ENCODE measurements around the gene NEMP2. TPM values are rescaled to one million over a fixed set of nuclear protein-coding genes. Genes with fewer than 3 reads are reported as not detected.

Gene NEMP2
- total RNA-seq, 1 donor from 2014 or later: 9.8 TPM

DNA sequence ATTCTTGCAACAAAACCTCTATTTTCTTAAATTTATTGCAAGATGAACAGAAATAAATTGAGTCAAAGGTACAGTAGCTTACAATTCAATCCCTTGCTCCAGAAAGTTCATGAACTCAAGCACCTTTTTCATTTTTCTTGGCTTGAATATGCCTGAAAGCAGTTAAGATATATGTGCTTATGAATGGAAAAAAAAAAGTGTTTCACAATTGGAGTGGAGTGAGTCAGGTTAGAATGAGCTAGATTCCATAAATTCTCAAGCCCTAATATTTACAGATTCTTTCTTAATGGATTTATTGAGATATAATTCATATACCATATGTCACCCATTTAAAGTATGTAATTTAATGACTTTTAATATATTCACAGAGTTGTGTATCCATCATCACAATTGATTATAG, 39.6 kb upstream of the NEMP2 start:
- H3K9me3 Mint-ChIP-seq: no peaks in the 10 kb centered on the region
- H3K27ac Mint-ChIP-seq (ENCODE audit: unreplicated experiment): no peak overlapping the region
- DNase-seq (ENCODE audit: low read depth, low spot score): no peak
- no peak overlapping the region for H3K4me3 Mint-ChIP-seq
- no peaks in the 10 kb centered on the region for H3K36me3 Mint-ChIP-seq (ENCODE audit: low read depth)
- H3K4me1 Mint-ChIP-seq: peaks cover 44% of the 10 kb centered on the region
- TF ChIP-seq, protein P1, sequence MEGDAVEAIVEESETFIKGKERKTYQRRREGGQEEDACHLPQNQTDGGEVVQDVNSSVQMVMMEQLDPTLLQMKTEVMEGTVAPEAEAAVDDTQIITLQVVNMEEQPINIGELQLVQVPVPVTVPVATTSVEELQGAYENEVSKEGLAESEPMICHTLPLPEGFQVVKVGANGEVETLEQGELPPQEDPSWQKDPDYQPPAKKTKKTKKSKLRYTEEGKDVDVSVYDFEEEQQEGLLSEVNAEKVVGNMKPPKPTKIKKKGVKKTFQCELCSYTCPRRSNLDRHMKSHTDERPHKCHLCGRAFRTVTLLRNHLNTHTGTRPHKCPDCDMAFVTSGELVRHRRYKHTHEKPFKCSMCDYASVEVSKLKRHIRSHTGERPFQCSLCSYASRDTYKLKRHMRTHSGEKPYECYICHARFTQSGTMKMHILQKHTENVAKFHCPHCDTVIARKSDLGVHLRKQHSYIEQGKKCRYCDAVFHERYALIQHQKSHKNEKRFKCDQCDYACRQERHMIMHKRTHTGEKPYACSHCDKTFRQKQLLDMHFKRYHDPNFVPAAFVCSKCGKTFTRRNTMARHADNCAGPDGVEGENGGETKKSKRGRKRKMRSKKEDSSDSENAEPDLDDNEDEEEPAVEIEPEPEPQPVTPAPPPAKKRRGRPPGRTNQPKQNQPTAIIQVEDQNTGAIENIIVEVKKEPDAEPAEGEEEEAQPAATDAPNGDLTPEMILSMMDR (conservative IDR thresholded peaks at IDR 0.05): no peak
- H3K27me3 Mint-ChIP-seq (ENCODE audit: low read depth): no peaks in the 10 kb centered on the region

DNA sequence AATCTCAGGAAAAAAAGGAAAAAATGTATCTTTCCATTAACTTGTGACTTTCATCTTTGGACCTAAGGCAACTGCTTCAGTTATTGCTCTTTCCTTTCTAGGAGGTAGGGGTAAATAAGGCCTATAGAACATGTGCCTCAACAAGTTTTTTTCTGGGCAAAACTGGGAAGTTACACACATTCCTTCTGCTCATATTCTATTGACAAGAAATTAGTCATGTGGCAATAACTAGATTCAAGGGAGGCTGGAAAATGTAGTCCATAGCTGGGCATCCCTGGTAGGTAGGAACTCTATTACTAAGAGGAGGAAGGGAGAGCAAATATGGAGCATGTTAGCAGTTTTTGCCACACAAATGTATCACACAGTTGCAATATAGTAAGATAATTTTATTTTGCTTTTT, 37.7 kb upstream of the NEMP2 start:
- H3K27ac Mint-ChIP-seq (ENCODE audit: unreplicated experiment): no peak overlapping the region
- peaks cover 30% of the 10 kb centered on the region for H3K4me1 Mint-ChIP-seq
- H3K36me3 Mint-ChIP-seq (ENCODE audit: low read depth): peaks cover 7% of the 10 kb centered on the region
- H3K4me3 Mint-ChIP-seq: no peak overlapping the region
- H3K9me3 Mint-ChIP-seq: peaks cover 5% of the 10 kb centered on the region
- DNase-seq (ENCODE audit: low read depth, low spot score): no peak
- no peaks in the 10 kb centered on the region for H3K27me3 Mint-ChIP-seq (ENCODE audit: low read depth)
- TF ChIP-seq, protein P1 (conservative IDR thresholded peaks at IDR 0.05): no peak

DNA sequence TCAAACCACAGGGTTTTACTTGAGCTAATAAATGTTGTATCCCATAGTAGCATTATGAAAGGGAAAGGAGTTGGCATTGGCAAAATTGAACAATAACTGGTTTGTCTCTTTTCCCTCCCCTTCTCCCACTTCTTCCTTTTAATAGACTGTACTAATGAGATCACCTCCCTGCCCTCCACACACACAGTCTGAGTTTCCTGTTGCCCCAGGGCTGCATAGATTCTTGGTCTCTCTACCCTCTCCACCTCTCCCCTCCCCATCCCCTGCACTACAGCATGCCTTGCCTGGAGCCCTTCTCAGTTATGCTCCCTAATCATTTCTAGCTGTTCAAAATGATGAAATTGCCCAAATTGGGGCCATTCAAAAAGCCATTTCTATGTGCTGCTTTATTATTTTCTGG, 37.2 kb upstream of the NEMP2 start:
- H3K4me3 Mint-ChIP-seq: peak overlapping the region; percentile 7
- H3K9me3 Mint-ChIP-seq: peaks cover 10% of the 10 kb centered on the region
- H3K4me1 Mint-ChIP-seq: peaks cover 26% of the 10 kb centered on the region
- H3K27me3 Mint-ChIP-seq (ENCODE audit: low read depth): no peaks in the 10 kb centered on the region
- H3K27ac Mint-ChIP-seq (ENCODE audit: unreplicated experiment): peak overlapping the region; percentile 32
- peaks cover 12% of the 10 kb centered on the region for H3K36me3 Mint-ChIP-seq (ENCODE audit: low read depth)
- DNase-seq (ENCODE audit: low read depth, low spot score): peak; percentile 13
- TF ChIP-seq, protein P1 (conservative IDR thresholded peaks at IDR 0.05): no peak

DNA sequence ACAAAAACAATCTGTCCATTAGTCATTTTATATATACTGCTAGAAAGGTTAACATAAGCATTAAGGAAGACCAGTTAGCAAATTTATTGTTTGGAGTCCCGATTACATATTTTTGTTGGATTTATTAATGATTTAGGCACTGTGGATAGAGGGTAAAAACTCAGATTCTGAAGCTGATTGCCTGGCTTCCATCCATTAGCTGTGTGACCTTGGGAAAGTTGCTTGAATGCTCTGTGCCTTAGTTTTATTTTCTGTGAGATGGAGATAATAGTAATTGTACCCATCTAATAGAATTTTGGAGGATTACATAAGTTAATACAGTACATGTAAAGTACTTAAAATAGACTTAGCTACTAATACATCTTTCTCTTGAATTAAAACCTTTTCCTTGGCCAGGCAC, 36.3 kb upstream of the NEMP2 start:
- TF ChIP-seq, protein P1 (conservative IDR thresholded peaks at IDR 0.05): no peak
- no peak overlapping the region for H3K27ac Mint-ChIP-seq (ENCODE audit: unreplicated experiment)
- peaks cover 24% of the 10 kb centered on the region for H3K4me1 Mint-ChIP-seq
- H3K36me3 Mint-ChIP-seq (ENCODE audit: low read depth): peaks cover 13% of the 10 kb centered on the region
- H3K4me3 Mint-ChIP-seq: no peak overlapping the region
- H3K9me3 Mint-ChIP-seq: peaks cover 10% of the 10 kb centered on the region
- no peaks in the 10 kb centered on the region for H3K27me3 Mint-ChIP-seq (ENCODE audit: low read depth)
- no peak for DNase-seq (ENCODE audit: low read depth, low spot score)

DNA sequence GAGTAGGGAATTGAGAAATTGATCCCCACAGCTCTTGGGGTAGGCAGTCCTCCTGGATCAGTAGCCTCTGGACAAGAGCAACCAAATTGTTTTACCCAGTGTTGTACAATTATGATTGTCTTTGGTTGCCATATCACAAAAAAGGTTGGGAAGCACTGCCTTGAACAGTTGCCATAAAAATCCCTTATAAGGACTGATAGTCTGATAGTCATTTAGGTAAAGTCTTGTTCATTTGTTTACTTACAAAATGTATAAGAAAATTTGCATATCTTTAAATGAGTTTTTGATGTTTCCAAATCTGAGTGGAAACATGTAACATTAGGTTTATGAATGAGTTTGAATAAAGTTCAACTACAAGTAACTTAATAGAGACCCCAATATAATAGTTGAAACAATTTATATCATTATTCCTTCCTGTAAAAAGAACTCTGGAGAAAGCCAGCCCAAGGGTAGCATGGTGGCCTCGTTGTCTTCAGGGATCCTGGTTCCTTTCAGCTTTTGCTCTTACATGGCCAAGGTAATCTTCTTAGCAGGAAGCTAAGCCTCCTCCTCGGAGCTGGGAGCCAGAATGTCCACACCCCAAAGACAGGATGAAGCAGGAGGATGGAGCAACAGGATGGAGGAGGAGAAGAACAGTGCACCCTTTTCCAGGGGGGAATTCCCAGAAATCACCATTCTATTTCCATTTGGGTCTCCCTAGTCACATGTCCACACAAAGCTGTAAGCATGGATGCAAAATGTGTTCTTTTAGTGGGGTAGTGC, 35.7 kb upstream of the NEMP2 start:
- TF ChIP-seq, protein P1 (conservative IDR thresholded peaks at IDR 0.05): no peak
- H3K9me3 Mint-ChIP-seq: peaks cover 15% of the 10 kb centered on the region
- DNase-seq (ENCODE audit: low read depth, low spot score): no peak
- H3K4me3 Mint-ChIP-seq: no peak overlapping the region
- no peaks in the 10 kb centered on the region for H3K27me3 Mint-ChIP-seq (ENCODE audit: low read depth)
- H3K4me1 Mint-ChIP-seq: peaks cover 29% of the 10 kb centered on the region
- H3K36me3 Mint-ChIP-seq (ENCODE audit: low read depth): peaks cover 18% of the 10 kb centered on the region
- H3K27ac Mint-ChIP-seq (ENCODE audit: unreplicated experiment): peak overlapping the region; percentile 41
